GM12878 (cell line): ENCODE data around the gene ABHD14A. TPM values are rescaled to one million over a fixed set of nuclear protein-coding genes. Genes with fewer than 3 reads are reported as not detected.

Experiments
- ATAC-seq: fragments of 200-7000 bp; cut with Tn5 transposase; 3 replicates; pipeline ENCODE4 v1.9.1; 2020; ENCODE audit warnings: mild to moderate bottlenecking, moderate library complexity
- BruUV-seq: library from RNA; stranded (reverse); fragments of 400-500 nt; replicated peaks from 2 replicates; lab custom pipeline; 2021; lab: Mats Ljungman, UMichigan
- CTCF ChIA-PET: fragments of 300-600 bp; sonication (Branson Sonifier 250); formaldehyde crosslinking; extraction: SDS; loops from one replicate; lab custom pipeline; 2021; ENCODE audit warnings: inconsistent platforms; lab: Yijun Ruan, JAX
- POLR2A ChIA-PET: fragments of 350-600 bp; formaldehyde crosslinking; extraction: SDS; loops from one replicate; lab custom pipeline; 2021; ENCODE audit warnings: inconsistent platforms; lab: Charles Lee
- RAD21 ChIA-PET: fragments of 300-600 bp; sonication (Branson Sonifier 250); formaldehyde crosslinking; loops from one replicate; lab custom pipeline; 2023; ENCODE audit warnings: antibody characterized with exemption; ENCODE audit not compliant: unreplicated experiment; lab: Charles Lee
- SMC1A ChIA-PET: fragments of 300-600 bp; sonication (Branson Sonifier 250); formaldehyde crosslinking; loops from one replicate; lab custom pipeline; 2023; ENCODE audit not compliant: unreplicated experiment, uncharacterized antibody; lab: Charles Lee
- DNase-seq: peaks from one replicate; pipeline ENCODE4 v3.0.0-alpha.2; 2011; ENCODE audit warnings: low read depth, low spot score
- FAIRE-seq: peaks from 3 replicates; lab custom pipeline; 2011; peaks lifted over from hg19 to GRCh38; lab: Jason Lieb, UNC
- H2AFZ ChIP-seq: 2 replicates; pipeline ENCODE4 v1.6.0; 2011; ENCODE audit warnings: low read depth, low read length, control low read depth; ENCODE audit not compliant: control insufficient read depth
- H3K27ac ChIP-seq: 2 replicates; pipeline ENCODE4 v1.5.1; 2011; ENCODE audit warnings: control low read depth; ENCODE audit not compliant: control insufficient read depth, insufficient read depth
- H3K27me3 ChIP-seq, 2 experiments: replicated peaks in 1 of 2; 2 replicates each; pipeline versions ENCODE4 v1.6.0 to v1.6.1; 2011; ENCODE audit warnings: low read length in 1 of 2; ENCODE audit not compliant: control insufficient read depth in 2 of 2, insufficient read depth in 2 of 2
- H3K36me3 ChIP-seq, 2 experiments: 2 replicates each; pipeline ENCODE4 v1.5.1; 2011; ENCODE audit warnings: low read length in 1 of 2; ENCODE audit not compliant: control insufficient read depth in 2 of 2, insufficient read depth in 2 of 2
- H3K4me1 ChIP-seq: 2 replicates; pipeline ENCODE4 v1.6.1; 2011; ENCODE audit warnings: mild to moderate bottlenecking, low read length, moderate library complexity, mixed read lengths; ENCODE audit not compliant: control insufficient read depth, insufficient read depth
- H3K4me2 ChIP-seq: 2 replicates; pipeline ENCODE4 v1.6.0; 2011; ENCODE audit warnings: control low read depth; ENCODE audit not compliant: control insufficient read depth, insufficient read depth
- H3K4me3 ChIP-seq: fragments of 200-600 bp; sonication (generic); 2 replicates; pipeline ENCODE4 v1.5.1; 2016
- H3K79me2 ChIP-seq: 2 replicates; pipeline ENCODE4 v1.6.0; 2011; ENCODE audit warnings: low read length; ENCODE audit not compliant: control insufficient read depth, insufficient read depth
- H3K9ac ChIP-seq: 2 replicates; pipeline ENCODE4 v1.8.0; 2011; ENCODE audit warnings: low read length, control low read depth, mixed read lengths; ENCODE audit not compliant: control insufficient read depth, insufficient read depth
- H3K9me3 ChIP-seq: replicated peaks from 3 replicates; pipeline ENCODE4 v1.5.1; 2011; ENCODE audit warnings: mild to moderate bottlenecking, low read length; ENCODE audit not compliant: control insufficient read depth, insufficient read depth
- H4K20me1 ChIP-seq: 2 replicates; pipeline ENCODE4 v1.6.0; 2011; ENCODE audit not compliant: control insufficient read depth, insufficient read depth
- CHD2 ChIP-seq: IDR thresholded peaks from 2 replicates; pipeline ENCODE4 v1.6.1; 2011; ENCODE audit warnings: low read depth, low read length, improper control_type of control experiment, borderline replicate concordance
- GABPA ChIP-seq: IDR thresholded peaks from 2 replicates; pipeline ENCODE4 v1.6.1; 2014; ENCODE audit warnings: antibody characterized with exemption, low read depth, mild to moderate bottlenecking, inconsistent platforms
- HDGF ChIP-seq: fragments of 450-650 bp; IDR thresholded peaks from 2 replicates; pipeline ENCODE4 v1.6.1; 2016; ENCODE audit warnings: antibody characterized with exemption
- IKZF1 ChIP-seq: fragments of 450-650 bp; conservative IDR thresholded peaks from 2 replicates; pipeline ENCODE4 v1.6.1; 2017; ENCODE audit warnings: antibody characterized with exemption, mild to moderate bottlenecking
- KAT2A ChIP-seq: conservative IDR thresholded peaks from 2 replicates; pipeline ENCODE4 v1.6.1; 2011; ENCODE audit warnings: low read depth, low read length; ENCODE audit not compliant: control insufficient read depth
- LARP7 ChIP-seq: fragments of 450-650 bp; IDR thresholded peaks from 2 replicates; pipeline ENCODE4 v1.6.1; 2017; ENCODE audit warnings: mild to moderate bottlenecking
- MYB ChIP-seq: fragments of 150-350 bp; IDR thresholded peaks from 2 replicates; pipeline ENCODE4 v1.6.1; 2014; ENCODE audit warnings: mild to moderate bottlenecking, low read depth, low read length, borderline replicate concordance
- SIX5 ChIP-seq: IDR thresholded peaks from 2 replicates; pipeline ENCODE4 v1.6.1; 2011; ENCODE audit warnings: mild to moderate bottlenecking, low read depth, low read length, moderate library complexity; ENCODE audit not compliant: severe bottlenecking
- SMAD5 ChIP-seq: IDR thresholded peaks from 2 replicates; pipeline ENCODE4 v1.6.1; 2016; ENCODE audit warnings: antibody characterized with exemption, low read depth
- STAT3 ChIP-seq: IDR thresholded peaks from 2 replicates; pipeline ENCODE4 v1.6.1; 2011; ENCODE audit warnings: low read depth, low read length, improper control_type of control experiment
- WRNIP1 ChIP-seq: IDR thresholded peaks from 2 replicates; pipeline ENCODE4 v1.6.1; 2011; ENCODE audit warnings: low read depth, low read length, improper control_type of control experiment, borderline replicate concordance
- ZNF24 ChIP-seq: fragments of 450-650 bp; IDR thresholded peaks from 2 replicates; pipeline ENCODE4 v1.6.1; 2017; ENCODE audit warnings: antibody characterized with exemption, mild to moderate bottlenecking
- ZNF384 ChIP-seq: IDR thresholded peaks from 2 replicates; pipeline ENCODE4 v1.6.1; 2012; ENCODE audit warnings: low read depth, mild to moderate bottlenecking, low read length, improper control_type of control experiment, borderline replicate concordance
- ZSCAN29 ChIP-seq: fragments of 450-650 bp; IDR thresholded peaks from 2 replicates; pipeline ENCODE4 v1.6.1; 2017; ENCODE audit warnings: mild to moderate bottlenecking, moderate library complexity
- WGBS: methylation state at CpG from one replicate; pipeline ENCODE4 v1.1.6; 2016; ENCODE audit warnings: low lambda C conversion rate; ENCODE audit not compliant: insufficient replicate concordance, insufficient coverage; ENCODE audit errors: missing lambda C conversion rate; 5-methylcytosine and 5-hydroxymethylcytosine counted together
- in situ Hi-C: fragments of 300-500 bp; cut with MboI; formaldehyde crosslinking; loops from 9 replicates; pipeline ENCODE4 v1.14.3; 2018; ENCODE audit warnings: mixed read lengths
- intact Hi-C: fragments of 100-400 bp; cut with micrococcal nuclease; formaldehyde crosslinking; loops from one replicate; pipeline ENCODE4 v1.14.2; 2022; ENCODE audit not compliant: unreplicated experiment
- polyA plus RNA-seq, 11 experiments: library from polyadenylated mRNA; depleted of rRNA in 4 of 11; unstranded in 6 of 11; stranded (reverse) in 5 of 11; fragments of >200 nt; fragmentation: Nextera tagmentation in 4 of 11; fragmentation: Illumina TruSeq in 1 of 11; extraction: Ambion mirVana in 4 of 11; extraction: Trizol in 1 of 11; gene quantifications; 1 replicate in 1 of 11; 2 replicates in 10 of 11; pipeline versions ENCODE4 v1.2.1 to v1.2.3, GENCODE V29; 2011 to 2016; ENCODE audit warnings: inconsistent platforms in 2 of 11, missing spikeins in 2 of 11, low read depth in 1 of 11
- total RNA-seq, 4 experiments: library from RNA; depleted of rRNA in 3 of 4; stranded (reverse); fragments of >200 nt in 3 of 4; fragmentation: Illumina TruSeq in 1 of 4; extraction: Trizol in 1 of 4; gene quantifications; 2 replicates each; pipeline versions ENCODE4 v1.2.1 to v1.2.3, GENCODE V29; 2013 to 2021
- TF ChIP-seq, protein P1 (sequence below): IDR thresholded peaks from 2 replicates; pipeline ENCODE4 v1.6.1; 2011; ENCODE audit warnings: borderline replicate concordance, low read depth, mild to moderate bottlenecking, moderate library complexity, mixed read lengths, low read length; ENCODE audit not compliant: insufficient read depth; ENCODE audit errors: extremely low read length
- TF ChIP-seq, protein P2 (sequence below): IDR thresholded peaks from 2 replicates; pipeline ENCODE4 v1.6.1; 2012; ENCODE audit warnings: mild to moderate bottlenecking, low read depth, low read length
- TF ChIP-seq, protein P3 (sequence below): fragments of 150-350 bp; IDR thresholded peaks from 2 replicates; pipeline ENCODE4 v1.6.1; 2014; ENCODE audit warnings: mild to moderate bottlenecking, low read depth, low read length
- TF ChIP-seq, protein P4 (sequence below): IDR thresholded peaks from 2 replicates; pipeline ENCODE4 v1.6.1; 2011; ENCODE audit warnings: low read depth, mild to moderate bottlenecking, low read length, moderate library complexity, borderline replicate concordance; ENCODE audit errors: extremely low read depth

ABHD14A gene
- total and polyA plus RNA-seq, 10 of the 15 experiments (the other 5 are each of a cell fraction or from before 2014, with no cell fraction given), result 1.2 to 27.0 (median 7.9) TPM

DNA sequence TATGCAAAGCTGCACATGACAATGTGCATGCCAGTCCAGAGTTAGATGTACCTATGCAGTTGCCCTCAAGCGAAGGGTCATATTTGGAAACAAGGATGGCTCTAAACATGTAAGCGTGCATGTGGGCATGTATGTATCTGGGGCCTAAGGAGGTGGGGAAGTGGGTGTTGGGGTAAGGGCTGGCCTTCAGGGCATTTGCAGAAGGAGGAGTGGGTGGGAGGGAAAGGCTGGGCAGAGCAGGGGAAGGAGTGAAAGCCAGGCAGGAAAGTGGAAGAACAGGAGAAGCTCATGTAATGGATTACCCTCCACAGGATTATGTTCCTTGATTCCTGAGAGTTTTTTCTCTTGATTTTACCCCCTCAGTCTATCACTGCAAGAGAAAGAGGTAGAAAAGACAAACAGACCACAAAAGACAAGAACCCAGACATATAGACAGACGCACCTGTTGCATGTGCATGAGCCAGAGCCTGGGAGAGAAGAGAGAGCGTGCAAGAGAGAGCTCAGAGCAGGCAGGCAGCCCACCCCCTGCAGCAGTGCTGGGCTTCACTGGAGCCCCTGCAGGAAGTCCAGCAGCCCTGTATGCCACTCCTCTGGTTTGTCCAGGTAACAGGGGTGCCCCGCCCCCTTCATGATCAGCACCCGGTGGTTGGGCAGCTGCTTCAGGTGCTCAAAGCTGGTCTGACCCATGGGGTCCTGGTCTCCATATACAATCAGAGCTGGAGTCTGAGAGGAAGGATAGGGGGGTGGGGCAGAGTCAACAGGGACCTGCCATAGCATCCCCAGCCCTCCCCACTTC is 5.8 kb upstream of the ABHD14A start:
- FAIRE-seq (no peak), ATAC-seq (no peak), DNase-seq (no peak)
- Histone ChIP-seq H3K4me2 (no peak overlapping the region), H3K79me2 (peaks cover 5% of the 10 kb centered on the region; the same call in 1 of the 2 replicates), H3K36me3 (no peaks in the 10 kb centered on the region), H3K27me3 (no peaks in the 10 kb centered on the region), H2AFZ (no peak overlapping the region), H3K4me1 (peaks cover 7% of the 10 kb centered on the region), H3K9me3 (no peaks in the 10 kb centered on the region), H4K20me1 (no peaks in the 10 kb centered on the region), H3K9ac (no peak overlapping the region), H3K27ac (no peak overlapping the region), H3K4me3 (no peak overlapping the region)
- intact Hi-C loops, result no loop called here
- ChIA-PET POLR2A (no interaction called here), CTCF (interaction anchor here (0.7 to 1.4 kb wide), 4 partner anchors 13 to 153 kb away, joined by 3 to 7 read pairs (median 4); partner anchors contain the start of genes ACY1 and PARP3), RAD21 (interaction anchor here (2.1 kb wide), 1 partner anchor 26 kb away, joined by 10 read pairs; the partner anchor contains the start of gene PARP3), SMC1A (interaction anchor here (1.4 kb wide), 1 partner anchor 27 kb away, joined by 5 read pairs; the partner anchor contains the start of gene PARP3)
- TSS peak; percentile 69 for BruUV-seq
- in situ Hi-C loops, result no loop called here
- TF ChIP-seq, protein P1, sequence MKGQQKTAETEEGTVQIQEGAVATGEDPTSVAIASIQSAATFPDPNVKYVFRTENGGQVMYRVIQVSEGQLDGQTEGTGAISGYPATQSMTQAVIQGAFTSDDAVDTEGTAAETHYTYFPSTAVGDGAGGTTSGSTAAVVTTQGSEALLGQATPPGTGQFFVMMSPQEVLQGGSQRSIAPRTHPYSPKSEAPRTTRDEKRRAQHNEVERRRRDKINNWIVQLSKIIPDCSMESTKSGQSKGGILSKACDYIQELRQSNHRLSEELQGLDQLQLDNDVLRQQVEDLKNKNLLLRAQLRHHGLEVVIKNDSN, result no peak
- TF ChIP-seq SIX5, result no peak
- TF ChIP-seq, protein P2, sequence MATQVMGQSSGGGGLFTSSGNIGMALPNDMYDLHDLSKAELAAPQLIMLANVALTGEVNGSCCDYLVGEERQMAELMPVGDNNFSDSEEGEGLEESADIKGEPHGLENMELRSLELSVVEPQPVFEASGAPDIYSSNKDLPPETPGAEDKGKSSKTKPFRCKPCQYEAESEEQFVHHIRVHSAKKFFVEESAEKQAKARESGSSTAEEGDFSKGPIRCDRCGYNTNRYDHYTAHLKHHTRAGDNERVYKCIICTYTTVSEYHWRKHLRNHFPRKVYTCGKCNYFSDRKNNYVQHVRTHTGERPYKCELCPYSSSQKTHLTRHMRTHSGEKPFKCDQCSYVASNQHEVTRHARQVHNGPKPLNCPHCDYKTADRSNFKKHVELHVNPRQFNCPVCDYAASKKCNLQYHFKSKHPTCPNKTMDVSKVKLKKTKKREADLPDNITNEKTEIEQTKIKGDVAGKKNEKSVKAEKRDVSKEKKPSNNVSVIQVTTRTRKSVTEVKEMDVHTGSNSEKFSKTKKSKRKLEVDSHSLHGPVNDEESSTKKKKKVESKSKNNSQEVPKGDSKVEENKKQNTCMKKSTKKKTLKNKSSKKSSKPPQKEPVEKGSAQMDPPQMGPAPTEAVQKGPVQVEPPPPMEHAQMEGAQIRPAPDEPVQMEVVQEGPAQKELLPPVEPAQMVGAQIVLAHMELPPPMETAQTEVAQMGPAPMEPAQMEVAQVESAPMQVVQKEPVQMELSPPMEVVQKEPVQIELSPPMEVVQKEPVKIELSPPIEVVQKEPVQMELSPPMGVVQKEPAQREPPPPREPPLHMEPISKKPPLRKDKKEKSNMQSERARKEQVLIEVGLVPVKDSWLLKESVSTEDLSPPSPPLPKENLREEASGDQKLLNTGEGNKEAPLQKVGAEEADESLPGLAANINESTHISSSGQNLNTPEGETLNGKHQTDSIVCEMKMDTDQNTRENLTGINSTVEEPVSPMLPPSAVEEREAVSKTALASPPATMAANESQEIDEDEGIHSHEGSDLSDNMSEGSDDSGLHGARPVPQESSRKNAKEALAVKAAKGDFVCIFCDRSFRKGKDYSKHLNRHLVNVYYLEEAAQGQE, result no peak
- no peak for TF ChIP-seq WRNIP1
- TF ChIP-seq GABPA, result no peak
- no peak for TF ChIP-seq SMAD5
- TF ChIP-seq, protein P3, sequence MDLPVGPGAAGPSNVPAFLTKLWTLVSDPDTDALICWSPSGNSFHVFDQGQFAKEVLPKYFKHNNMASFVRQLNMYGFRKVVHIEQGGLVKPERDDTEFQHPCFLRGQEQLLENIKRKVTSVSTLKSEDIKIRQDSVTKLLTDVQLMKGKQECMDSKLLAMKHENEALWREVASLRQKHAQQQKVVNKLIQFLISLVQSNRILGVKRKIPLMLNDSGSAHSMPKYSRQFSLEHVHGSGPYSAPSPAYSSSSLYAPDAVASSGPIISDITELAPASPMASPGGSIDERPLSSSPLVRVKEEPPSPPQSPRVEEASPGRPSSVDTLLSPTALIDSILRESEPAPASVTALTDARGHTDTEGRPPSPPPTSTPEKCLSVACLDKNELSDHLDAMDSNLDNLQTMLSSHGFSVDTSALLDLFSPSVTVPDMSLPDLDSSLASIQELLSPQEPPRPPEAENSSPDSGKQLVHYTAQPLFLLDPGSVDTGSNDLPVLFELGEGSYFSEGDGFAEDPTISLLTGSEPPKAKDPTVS, result no peak
- TF ChIP-seq STAT3, result no peak
- TF ChIP-seq KAT2A, result no peak
- no peak for TF ChIP-seq ZNF384
- TF ChIP-seq MYB, result no peak
- no peak for TF ChIP-seq IKZF1
- no peak for TF ChIP-seq ZSCAN29
- TF ChIP-seq CHD2, result no peak
- no peak for TF ChIP-seq LARP7
- TF ChIP-seq, protein P4, sequence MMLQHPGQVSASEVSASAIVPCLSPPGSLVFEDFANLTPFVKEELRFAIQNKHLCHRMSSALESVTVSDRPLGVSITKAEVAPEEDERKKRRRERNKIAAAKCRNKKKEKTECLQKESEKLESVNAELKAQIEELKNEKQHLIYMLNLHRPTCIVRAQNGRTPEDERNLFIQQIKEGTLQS, result no peak
- no peak for TF ChIP-seq HDGF
- no peak for TF ChIP-seq ZNF24
- 72% methylated on average over 6 of the region's 6 CpGs for WGBS
